Left renal cortex interstitium (tissue), 4 donors: ENCODE measurements around the gene CXCL17. TPM values are rescaled to one million over a fixed set of nuclear protein-coding genes. Genes with fewer than 3 reads are reported as not detected.
A peak's percentile ranks its signal among the peaks of the same experiment; 100 is the strongest.
"Not testable (repeated sequence)": the region's sequence is repeated elsewhere in the genome, so short reads cannot be mapped to it uniquely, and the experiment has no call there.

Experiments
- DNase-seq, 4 donors: peaks; one replicate each; pipeline ENCODE4 v3.0.0-alpha.2; 2013; ENCODE audit warnings: low read depth in 4 of 4, low spot score in 2 of 4, missing footprints in 1 of 4
- polyA plus RNA-seq, 4 donors: library from polyadenylated mRNA; unstranded; fragments of 120-200 nt; gene quantifications; one replicate each; pipeline ENCODE4 v1.2.1, GENCODE V29; 2013; ENCODE audit not compliant: insufficient read length in 4 of 4

The CXCL17 gene
- polyA plus RNA-seq, 4 donors = 0.16 to 0.24 (median 0.20) TPM; not detected in 1

GRCh38 chr19:42466521-42467182 is 23.9 kb upstream of the CXCL17 start:
- no peak for DNase-seq

- DNase-seq = no peak
Observed at GRCh38 chr19:42465827-42466280, 23.1 kb upstream of the CXCL17 start.

- no peak for DNase-seq
Observed at GRCh38 chr19:42461700-42462324, 19.1 kb upstream of the CXCL17 start.

GRCh38 chr19:42461231-42461630 is 18.5 kb upstream of the CXCL17 start:
- not testable (repeated sequence) for DNase-seq

- no peak for DNase-seq
Observed at GRCh38 chr19:42459926-42460325, 17.2 kb upstream of the CXCL17 start.

GRCh38 chr19:42455621-42456081 is 12.9 kb upstream of the CXCL17 start:
- DNase-seq = no peak

GRCh38 chr19:42455086-42455485 is 12.3 kb upstream of the CXCL17 start:
- DNase-seq = no peak

GRCh38 chr19:42452590-42452989 is 9.8 kb upstream of the CXCL17 start:
- no peak for DNase-seq

GRCh38 chr19:42450314-42450934 is 7.7 kb upstream of the CXCL17 start:
- peak; percentile 47 to 76 (median 64) for DNase-seq

GRCh38 chr19:42448306-42448705 is 5.6 kb upstream of the CXCL17 start:
- DNase-seq = not testable (repeated sequence)

GRCh38 chr19:42445948-42446347 is 3.2 kb upstream of the CXCL17 start:
- DNase-seq = no peak

- DNase-seq = no peak
Observed at GRCh38 chr19:42443944-42444398, 1.2 kb upstream of the CXCL17 start.

GRCh38 chr19:42441049-42441445 is 1.7 kb downstream of the CXCL17 start:
- no peak for DNase-seq

GRCh38 chr19:42440357-42441048 is 2.2 kb downstream of the CXCL17 start:
- no peak for DNase-seq

GRCh38 chr19:42436006-42436405 is 6.7 kb downstream of the CXCL17 start:
- DNase-seq = no peak

GRCh38 chr19:42435316-42435715 is 7.4 kb downstream of the CXCL17 start:
- DNase-seq = no peak

- peak in 1 of 4 donors; percentile 61 for DNase-seq
Observed at GRCh38 chr19:42433503-42434260, 9.1 kb downstream of the CXCL17 start.

- no peak for DNase-seq
Observed at GRCh38 chr19:42431486-42431885, 11.3 kb downstream of the CXCL17 start.

- no peak for DNase-seq
Observed at GRCh38 chr19:42428676-42429075, 14.1 kb downstream of the CXCL17 start.

GRCh38 chr19:42427313-42427712 is 15.4 kb downstream of the CXCL17 start, which contains the start of gene LIPE:
TSS of gene LIPE (minus strand) at chr19:42427388. CDS start at chr19:42427149, 239 bp downstream.
- peak in 1 of 4 donors; percentile 62 for DNase-seq
